Transverse colon (tissue), 4 donors: ENCODE data around the gene RNF150. TPM values are rescaled to one million over a fixed set of nuclear protein-coding genes. Genes with fewer than 3 reads are reported as not detected.
A peak's percentile ranks its signal among the peaks of the same experiment; 100 is the strongest.

Experiments used
- DNase-seq: peaks from one replicate; pipeline ENCODE4 v3.0.0-alpha.2; 2019
- H3K27ac ChIP-seq, 4 donors: fragments of 200-600 bp; sonication (generic); 2 replicates each; pipeline ENCODE4 v1.5.1; 2016 to 2018; ENCODE audit warnings: inconsistent platforms in 4 of 4
- H3K27me3 ChIP-seq: fragments of 200-600 bp; sonication (generic); 2 replicates; pipeline ENCODE4 v1.5.1; 2017; ENCODE audit warnings: inconsistent platforms
- H3K36me3 ChIP-seq, 4 donors: fragments of 200-600 bp; sonication (generic); 2 replicates each; pipeline ENCODE4 v1.5.1; 2017 to 2019; ENCODE audit warnings: inconsistent platforms in 4 of 4
- H3K4me1 ChIP-seq, 4 donors: fragments of 200-600 bp; sonication (generic); 2 replicates each; pipeline ENCODE4 v1.5.1; 2017 to 2020; ENCODE audit warnings: inconsistent platforms in 4 of 4
- H3K4me3 ChIP-seq, 4 donors: fragments of 200-600 bp; sonication (generic); 1 replicate in 1 of 4; 2 replicates in 3 of 4; pipeline versions ENCODE4 v1.5.1 to v1.6.1; 2017 to 2019; ENCODE audit warnings: inconsistent platforms in 4 of 4
- H3K9me3 ChIP-seq, 2 donors: fragments of 200-600 bp; sonication (generic); 2 replicates each; pipeline ENCODE4 v1.5.1; 2017 to 2019; ENCODE audit warnings: inconsistent platforms in 2 of 2
- CTCF ChIP-seq, 5 experiments: fragments of 200-600 bp in 3 of 5; fragments of 450-650 bp in 2 of 5; sonication (generic) in 3 of 5; IDR thresholded peaks; 1 replicate in 2 of 5; 2 replicates in 3 of 5; pipeline ENCODE4 v1.5.1; 2016 to 2017; ENCODE audit warnings: antibody characterized with exemption in 5 of 5, inconsistent platforms in 3 of 5, mild to moderate bottlenecking in 2 of 5, moderate library complexity in 1 of 5
- EP300 ChIP-seq: sonication (generic); formaldehyde crosslinking; IDR thresholded peaks from one replicate; pipeline ENCODE4 v1.6.1; 2017; ENCODE audit warnings: antibody characterized with exemption, low read depth
- POLR2A ChIP-seq: fragments of 450-650 bp; IDR thresholded peaks from one replicate; pipeline ENCODE4 v1.6.1; 2016; ENCODE audit warnings: antibody characterized with exemption, mild to moderate bottlenecking, moderate library complexity
- POLR2AphosphoS5 ChIP-seq, 3 donors: sonication (generic); formaldehyde crosslinking; IDR thresholded peaks; one replicate each; pipeline ENCODE4 v1.6.1; 2016; ENCODE audit warnings: antibody characterized with exemption in 3 of 3
- WGBS, 2 donors: methylation state at CpG; one replicate each; pipeline ENCODE4 v1.1.5; 2018; ENCODE audit warnings: low coverage in 1 of 2; 5-methylcytosine and 5-hydroxymethylcytosine counted together
- in situ Hi-C, 4 donors: fragments of 200-750 bp; cut with MboI; loops; one replicate each; pipeline versions ENCODE4 v1.15.0 to v1.15.1; 2017; ENCODE audit warnings: low sequenced_read_pairs in 3 of 4, low pct_ligation_motif_present in 1 of 4, low pct_unique_long_range_greater_than_20kb in 1 of 4
- intact Hi-C: fragments of 100-400 bp; cut with DNase I; formaldehyde crosslinking; loops from one replicate; pipeline ENCODE4 v1.15.1; 2023; ENCODE audit warnings: low total_unique reads
- total RNA-seq, 4 donors: library from RNA; depleted of rRNA; stranded (reverse); fragments of >200 nt; gene quantifications; one replicate each; pipeline ENCODE4 v1.1.0, GENCODE V29; 2016

The RNF150 gene
- total RNA-seq, 4 donors from 2014 or later: 2.8 to 15.3 (median 7.9) TPM

DNA sequence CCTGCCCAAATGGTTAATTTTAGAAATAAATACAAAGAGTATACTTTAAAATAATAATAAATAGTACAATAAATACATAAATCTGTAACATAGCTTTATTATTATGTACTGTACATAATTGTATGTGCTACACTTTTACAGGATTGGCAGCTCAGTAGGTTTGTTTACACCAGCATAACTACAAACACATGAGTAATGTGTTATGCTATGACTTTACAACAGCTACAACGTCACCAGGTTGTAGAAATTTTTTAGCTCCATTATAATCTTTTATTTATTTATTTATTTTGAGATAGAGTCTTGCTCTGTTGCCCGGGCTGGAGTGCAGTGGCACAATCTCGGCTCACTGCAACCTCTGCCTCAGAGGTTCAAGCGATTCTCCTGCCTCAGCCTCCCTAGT, 31.8 kb downstream of the RNF150 start:
- H3K4me1 ChIP-seq: no peaks in the 10 kb centered on the region
- H3K27me3 ChIP-seq: no peaks in the 10 kb centered on the region
- no peak overlapping the region for H3K27ac ChIP-seq
- no peaks in the 10 kb centered on the region for H3K36me3 ChIP-seq
- WGBS, 2 donors: 71 to 76% methylated on average over 4 of the region's 4 CpGs
- TF ChIP-seq POLR2A: no peak
- no peak for TF ChIP-seq POLR2AphosphoS5 (IDR thresholded peaks at IDR 0.05)
- TF ChIP-seq CTCF (IDR thresholded peaks at IDR 0.05): no peak
- TF ChIP-seq EP300: no peak
- in situ Hi-C loops (no loop called here), intact Hi-C loops (no loop called here)
- H3K9me3 ChIP-seq: no peaks in the 10 kb centered on the region
- DNase-seq: no peak
- no peak overlapping the region for H3K4me3 ChIP-seq

GRCh38 chr4:141099326-141099725, 33.9 kb downstream of the RNF150 start:
- no peaks in the 10 kb centered on the region for H3K36me3 ChIP-seq
- H3K27ac ChIP-seq: no peak overlapping the region
- peaks cover 0 to 2% of the 10 kb centered on the region in 2 donors for H3K9me3 ChIP-seq
- H3K4me3 ChIP-seq: no peak overlapping the region
- WGBS, 2 donors: 86 to 89% methylated on average over 1 of the region's 1 CpG
- in situ Hi-C loops: no loop called here
- H3K4me1 ChIP-seq: no peaks in the 10 kb centered on the region
- TF ChIP-seq POLR2AphosphoS5 (IDR thresholded peaks at IDR 0.05): no peak
- no peak for TF ChIP-seq CTCF (IDR thresholded peaks at IDR 0.05)
- TF ChIP-seq EP300: no peak
- TF ChIP-seq POLR2A: no peak
- intact Hi-C loops: no loop called here
- DNase-seq: no peak
- H3K27me3 ChIP-seq: no peaks in the 10 kb centered on the region

- Histone ChIP-seq H3K27ac (no peak overlapping the region), H3K27me3 (no peaks in the 10 kb centered on the region), H3K9me3 (peaks cover 0 to 3% of the 10 kb centered on the region in 2 donors), H3K4me3 (no peak overlapping the region), H3K4me1 (no peaks in the 10 kb centered on the region), H3K36me3 (no peaks in the 10 kb centered on the region)
- DNase-seq: no peak
- TF ChIP-seq CTCF (IDR thresholded peaks at IDR 0.05): no peak
- TF ChIP-seq POLR2AphosphoS5 (IDR thresholded peaks at IDR 0.05): no peak
- no peak for TF ChIP-seq POLR2A
- TF ChIP-seq EP300: no peak
- intact Hi-C loops (no loop called here), in situ Hi-C loops (no loop called here)
- 86% methylated on average over 3 of the region's 3 CpGs; no CpG with 5 or more reads in 1 of the 2 donors for WGBS, 2 donors
Measured at GRCh38 chr4:141098163-141098562, 35.1 kb downstream of the RNF150 start.

- H3K4me1 ChIP-seq: no peaks in the 10 kb centered on the region
- no peak overlapping the region for H3K27ac ChIP-seq
- H3K27me3 ChIP-seq: no peaks in the 10 kb centered on the region
- DNase-seq: no peak
- in situ Hi-C loops (no loop called here), intact Hi-C loops (no loop called here)
- no peak for TF ChIP-seq POLR2A
- TF ChIP-seq EP300: no peak
- TF ChIP-seq POLR2AphosphoS5 (IDR thresholded peaks at IDR 0.05): no peak
- H3K36me3 ChIP-seq: no peaks in the 10 kb centered on the region
- WGBS, 2 donors: 30 to 33% methylated on average over 3 of the region's 3 CpGs
- peaks cover 0 to 3% of the 10 kb centered on the region in 2 donors for H3K9me3 ChIP-seq
- H3K4me3 ChIP-seq: no peak overlapping the region
Measured at GRCh38 chr4:141090473-141090872, 42.8 kb downstream of the RNF150 start.

GRCh38 chr4:141081921-141082395, 51.3 kb downstream of the RNF150 start:
- H3K4me1 ChIP-seq: peaks cover 0 to 4% (median 0%) of the 10 kb centered on the region in 4 donors
- H3K27ac ChIP-seq: peak overlapping the region in 3 of 4 donors; percentile 15 to 47 (median 18)
- 55 to 63% methylated on average over 6 to 9 of the region's 9 CpGs for WGBS, 2 donors
- no peak for DNase-seq
- no peak overlapping the region for H3K4me3 ChIP-seq
- in situ Hi-C loops: no loop called here
- no peaks in the 10 kb centered on the region for H3K9me3 ChIP-seq
- H3K36me3 ChIP-seq: no peaks in the 10 kb centered on the region
- no peaks in the 10 kb centered on the region for H3K27me3 ChIP-seq
- intact Hi-C loops: no loop called here
- TF ChIP-seq EP300: no peak
- no peak for TF ChIP-seq POLR2A
- no peak for TF ChIP-seq POLR2AphosphoS5 (IDR thresholded peaks at IDR 0.05)
- TF ChIP-seq CTCF (IDR thresholded peaks at IDR 0.05): no peak
